ENCODE measurements around the gene WDFY4. TPM values are rescaled to one million over a fixed set of nuclear protein-coding genes. Genes with fewer than 3 reads are reported as not detected.

Gene WDFY4
- total and polyA plus RNA-seq, 2 experiments from 2014 or later = not detected

GRCh38 chr10:48806342-48806741 lies 121.7 kb downstream of the WDFY4 start:
- no peaks in the 10 kb centered on the region for H3K79me2 ChIP-seq (ENCODE audit: insufficient read depth)

GRCh38 chr10:48807791-48808470 lies 123.3 kb downstream of the WDFY4 start:
- H3K9ac ChIP-seq = no peak overlapping the region
- TF ChIP-seq EZH2 (IDR thresholded peaks at IDR 0.05; ENCODE audit: insufficient read depth, poor library complexity, severe bottlenecking) (no peak), EZH2phosphoT487 (IDR thresholded peaks at IDR 0.05; ENCODE audit: insufficient read depth, low read depth) (no peak)
- no peaks in the 10 kb centered on the region for H3K27me3 ChIP-seq (replicated peaks; ENCODE audit: insufficient read depth)
- H3K4me3 ChIP-seq = no peak overlapping the region
- in situ Hi-C loops (cut with MboI) = no loop called here
- no peaks in the 10 kb centered on the region for H3K36me3 ChIP-seq (ENCODE audit: low read depth)
- H3K27ac ChIP-seq = no peak overlapping the region
- no peaks in the 10 kb centered on the region for H3K9me3 ChIP-seq (ENCODE audit: low read depth)
- H3K9me2 ChIP-seq (ENCODE audit: insufficient read depth) = no peaks in the 10 kb centered on the region
- H3F3A ChIP-seq (ENCODE audit: insufficient read depth) = peaks cover 17% of the 10 kb centered on the region; the same call in 1 of the 2 replicates
- no peaks in the 10 kb centered on the region for H4K20me1 ChIP-seq (ENCODE audit: insufficient read depth)
- peak; percentile 59 for DNase-seq
- H3K4me2 ChIP-seq (ENCODE audit: unreplicated experiment) = no peak overlapping the region
- H3K79me2 ChIP-seq (ENCODE audit: insufficient read depth) = no peaks in the 10 kb centered on the region
- WGBS, 2 experiments (ENCODE audit: low coverage in 1 of 2, low lambda C conversion rate in 2 of 2, missing lambda C conversion rate in 2 of 2) = 2% methylated on average over 2 of the region's 2 CpGs
- H2AFZ ChIP-seq = no peak overlapping the region
- H3K4me1 ChIP-seq (ENCODE audit: insufficient read depth) = peaks cover 22% of the 10 kb centered on the region

More at GRCh38 chr10:48806342-48806741, 121.7 kb downstream of the WDFY4 start:
- Histone ChIP-seq H3K27me3 (replicated peaks; ENCODE audit: insufficient read depth) (no peaks in the 10 kb centered on the region), H4K20me1 (ENCODE audit: insufficient read depth) (no peaks in the 10 kb centered on the region), H3K4me1 (ENCODE audit: insufficient read depth) (peaks cover 17% of the 10 kb centered on the region), H2AFZ (peak overlapping the region; percentile 82), H3K4me3 (no peak overlapping the region), H3K27ac (no peak overlapping the region), H3K9me2 (ENCODE audit: insufficient read depth) (no peaks in the 10 kb centered on the region), H3K36me3 (ENCODE audit: low read depth) (no peaks in the 10 kb centered on the region), H3K4me2 (ENCODE audit: unreplicated experiment) (peak overlapping the region; percentile 22), H3K9ac (no peak overlapping the region), H3K9me3 (ENCODE audit: low read depth) (no peaks in the 10 kb centered on the region), H3F3A (ENCODE audit: insufficient read depth) (peaks cover 22% of the 10 kb centered on the region)
- WGBS, 2 experiments (ENCODE audit: low coverage in 1 of 2, low lambda C conversion rate in 2 of 2, missing lambda C conversion rate in 2 of 2) = 33 to 42% methylated on average over 4 of the region's 4 CpGs
- no peak for DNase-seq
- in situ Hi-C loops (cut with MboI) = no loop called here
- TF ChIP-seq EZH2phosphoT487 (IDR thresholded peaks at IDR 0.05; ENCODE audit: insufficient read depth, low read depth) (no peak), EZH2 (IDR thresholded peaks at IDR 0.05; ENCODE audit: insufficient read depth, poor library complexity, severe bottlenecking) (no peak)

GRCh38 chr10:48809261-48809660 lies 124.6 kb downstream of the WDFY4 start:
- H3K27me3 ChIP-seq (replicated peaks; ENCODE audit: insufficient read depth) = no peaks in the 10 kb centered on the region
- peaks cover 22% of the 10 kb centered on the region for H3K4me1 ChIP-seq (ENCODE audit: insufficient read depth)
- no peaks in the 10 kb centered on the region for H3K9me3 ChIP-seq (ENCODE audit: low read depth)
- H2AFZ ChIP-seq = no peak overlapping the region
- no peaks in the 10 kb centered on the region for H4K20me1 ChIP-seq (ENCODE audit: insufficient read depth)
- H3K9ac ChIP-seq = no peak overlapping the region
- no peaks in the 10 kb centered on the region for H3K79me2 ChIP-seq (ENCODE audit: insufficient read depth)
- 88 to 91% methylated on average over 2 of the region's 2 CpGs for WGBS, 2 experiments (ENCODE audit: low coverage in 1 of 2, low lambda C conversion rate in 2 of 2, missing lambda C conversion rate in 2 of 2)
- no peaks in the 10 kb centered on the region for H3K9me2 ChIP-seq (ENCODE audit: insufficient read depth)
- H3K36me3 ChIP-seq (ENCODE audit: low read depth) = no peaks in the 10 kb centered on the region
- no peak for TF ChIP-seq EZH2 (IDR thresholded peaks at IDR 0.05; ENCODE audit: insufficient read depth, poor library complexity, severe bottlenecking)
- 0 out of 2 replicates have a peak, but pooled peaks have one; percentile 20 for TF ChIP-seq EZH2phosphoT487 (IDR thresholded peaks at IDR 0.05; ENCODE audit: insufficient read depth, low read depth)
- H3K4me2 ChIP-seq (ENCODE audit: unreplicated experiment) = no peak overlapping the region
- no peak overlapping the region for H3K4me3 ChIP-seq
- in situ Hi-C loops (cut with MboI) = no loop called here
- DNase-seq = no peak
- peaks cover 17% of the 10 kb centered on the region; the same call in 1 of the 2 replicates for H3F3A ChIP-seq (ENCODE audit: insufficient read depth)
- H3K27ac ChIP-seq = no peak overlapping the region

- Histone ChIP-seq H3K79me2 (ENCODE audit: insufficient read depth) (no peaks in the 10 kb centered on the region), H4K20me1 (ENCODE audit: insufficient read depth) (no peaks in the 10 kb centered on the region), H3K9me3 (ENCODE audit: low read depth) (no peaks in the 10 kb centered on the region), H3K27me3 (replicated peaks; ENCODE audit: insufficient read depth) (no peaks in the 10 kb centered on the region), H3F3A (ENCODE audit: insufficient read depth) (peaks cover 17% of the 10 kb centered on the region; the same call in 1 of the 2 replicates), H3K36me3 (ENCODE audit: low read depth) (no peaks in the 10 kb centered on the region), H3K4me1 (ENCODE audit: insufficient read depth) (peaks cover 15% of the 10 kb centered on the region), H2AFZ (no peak overlapping the region), H3K4me3 (no peak overlapping the region), H3K4me2 (ENCODE audit: unreplicated experiment) (no peak overlapping the region), H3K27ac (no peak overlapping the region), H3K9ac (no peak overlapping the region), H3K9me2 (ENCODE audit: insufficient read depth) (no peaks in the 10 kb centered on the region)
- peak; percentile 50 for DNase-seq
- WGBS, 2 experiments (ENCODE audit: low coverage in 1 of 2, low lambda C conversion rate in 2 of 2, missing lambda C conversion rate in 2 of 2) = 19 to 23% methylated on average over 5 of the region's 5 CpGs
- in situ Hi-C loops (cut with MboI) = no loop called here
- TF ChIP-seq EZH2 (IDR thresholded peaks at IDR 0.05; ENCODE audit: insufficient read depth, poor library complexity, severe bottlenecking) (no peak), EZH2phosphoT487 (IDR thresholded peaks at IDR 0.05; ENCODE audit: insufficient read depth, low read depth) (no peak)
These were observed 126.8 kb downstream of the WDFY4 start for GRCh38 chr10:48811461-48811860.
